Activated T-cell treated with anti-CD3 and anti-CD28 coated beads, Interleukin-2, amount 50 U/mL, for 72 hours (primary cell): ENCODE data around the gene MPI. TPM values are rescaled to one million over a fixed set of nuclear protein-coding genes. Genes with fewer than 3 reads are reported as not detected.
"Not testable (repeated sequence)": the region's sequence is repeated elsewhere in the genome, so short reads cannot be mapped to it uniquely, and the experiment has no call there.

ENCODE experiments used
- ATAC-seq, 2 donors: fragments of 150-1000 bp; cut with Tn5 transposase; replicated peaks in 1 of 2; 2 replicates each; pipeline ENCODE4 v1.10.0; 2021; ENCODE audit warnings: moderate library complexity in 2 of 2, mild to moderate bottlenecking in 1 of 2
- DNase-seq, 2 donors: peaks; one replicate each; pipeline ENCODE4 v3.0.0; 2021 to 2022; ENCODE audit warnings: mixed read lengths in 1 of 2
- H3K27ac Mint-ChIP-seq: one replicate; pipeline ENCODE4 v1.8.0; 2022; ENCODE audit warnings: mild to moderate bottlenecking, moderate library complexity, mixed read lengths
- H3K27me3 Mint-ChIP-seq: one replicate; pipeline ENCODE4 v1.8.0; 2022; ENCODE audit warnings: low read depth, mixed read lengths
- H3K36me3 Mint-ChIP-seq, 2 donors: one replicate each; pipeline ENCODE4 v1.8.0; 2022; ENCODE audit warnings: mixed read lengths in 2 of 2, mild to moderate bottlenecking in 1 of 2; ENCODE audit not compliant: insufficient read depth in 2 of 2
- H3K4me1 Mint-ChIP-seq: one replicate; pipeline ENCODE4 v1.8.0; 2022; ENCODE audit warnings: low read depth, mixed read lengths
- H3K4me3 Mint-ChIP-seq, 2 donors: one replicate each; pipeline ENCODE4 v1.8.0; 2022; ENCODE audit warnings: mild to moderate bottlenecking in 2 of 2, mixed read lengths in 2 of 2, moderate library complexity in 2 of 2
- H3K9me3 Mint-ChIP-seq, 2 donors: one replicate each; pipeline ENCODE4 v1.8.0; 2022; ENCODE audit warnings: mixed read lengths in 2 of 2
- total RNA-seq, 2 donors: library from RNA; stranded (reverse); gene quantifications; one replicate each; pipeline ENCODE4 v1.2.3, GENCODE V29; 2022

MPI gene
- total RNA-seq, 2 donors from 2014 or later, result 29.6 to 32.1 TPM

DNA sequence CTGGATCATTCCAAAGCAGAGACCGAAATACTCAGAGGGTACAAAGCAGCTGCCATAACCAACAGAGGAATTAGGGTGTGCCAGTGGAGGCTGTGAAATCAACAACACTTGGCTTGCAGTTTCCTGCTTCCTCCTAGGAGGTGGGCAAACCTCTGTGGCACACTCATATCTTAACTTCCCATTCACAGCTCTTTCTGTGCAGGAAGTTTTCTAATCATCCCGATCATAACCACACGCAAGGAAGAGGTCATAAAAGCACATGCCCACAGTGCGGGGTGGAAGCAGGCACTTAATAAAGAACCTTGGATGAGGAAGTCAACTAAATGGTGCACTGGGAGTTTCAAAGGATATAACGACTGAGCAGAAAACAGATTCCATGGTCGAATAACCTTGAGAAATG is 21.8 kb upstream of the MPI start:
- H3K36me3 Mint-ChIP-seq, result peaks cover 10 to 12% of the 10 kb centered on the region in 2 donors
- no peaks in the 10 kb centered on the region for H3K9me3 Mint-ChIP-seq
- peak overlapping the region; percentile 68 for H3K27ac Mint-ChIP-seq
- no peak for ATAC-seq
- H3K4me3 Mint-ChIP-seq, result peak overlapping the region; percentile 66 to 74
- H3K4me1 Mint-ChIP-seq, result peaks cover 90% of the 10 kb centered on the region
- no peaks in the 10 kb centered on the region for H3K27me3 Mint-ChIP-seq
- no peak for DNase-seq

DNA sequence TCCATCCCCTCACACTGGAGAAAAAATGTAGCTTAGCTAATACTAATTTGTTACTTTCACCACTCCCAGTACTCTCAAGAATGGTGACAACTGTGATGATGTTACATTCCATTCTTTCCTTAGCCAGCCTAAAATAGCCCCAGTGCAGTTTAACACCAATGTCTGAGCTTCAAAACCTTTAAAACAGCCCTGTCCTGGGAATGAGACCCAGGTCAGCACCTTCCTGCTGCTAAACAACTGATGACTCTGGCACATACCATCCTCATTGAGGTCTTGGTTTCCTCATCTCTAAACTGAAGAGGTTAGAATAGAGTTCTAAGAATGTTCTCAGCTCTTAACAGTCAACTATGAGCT is 20.5 kb upstream of the MPI start:
- Mint-ChIP-seq H3K27me3 (no peaks in the 10 kb centered on the region), H3K4me1 (peaks cover 89% of the 10 kb centered on the region), H3K27ac (peak overlapping the region; percentile 94), H3K4me3 (peak overlapping the region; percentile 95 to 100), H3K9me3 (no peaks in the 10 kb centered on the region), H3K36me3 (peaks cover 10 to 12% of the 10 kb centered on the region in 2 donors)
- ATAC-seq (peak in 1 of 2 donors; percentile 28), DNase-seq (no peak)

DNA sequence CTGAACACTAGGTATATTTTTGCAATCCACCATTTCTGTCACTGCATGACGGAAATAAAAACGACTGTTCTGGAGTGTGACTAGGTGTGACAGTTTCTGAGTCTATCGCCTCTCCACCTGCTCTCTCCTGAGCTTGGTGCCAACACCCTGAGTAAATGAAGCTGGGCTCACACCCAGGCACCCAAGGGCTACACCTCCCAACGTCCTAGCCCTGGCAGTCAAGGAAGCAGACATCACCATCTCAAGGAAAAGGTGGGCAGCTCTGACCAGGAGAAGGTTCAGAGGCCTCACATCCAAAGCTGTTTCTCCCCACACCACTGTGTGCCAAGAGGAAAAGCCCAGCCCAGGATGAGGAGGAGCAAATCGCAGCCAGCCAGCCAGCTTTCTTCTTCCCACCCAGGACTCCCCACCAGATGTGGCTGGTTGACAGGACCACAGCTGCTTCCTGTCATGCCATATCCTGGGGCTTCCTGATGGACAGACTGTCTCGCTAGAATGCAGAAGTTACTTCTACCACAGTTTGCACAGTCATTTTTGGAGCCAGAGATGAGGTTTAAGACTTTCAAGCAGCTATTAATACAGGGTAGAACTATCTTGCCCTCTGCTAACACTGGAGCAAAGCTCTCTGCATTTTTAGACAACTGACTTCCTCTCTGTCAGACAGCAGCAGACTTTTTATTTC is 20.0 kb upstream of the MPI start:
- peaks cover 86% of the 10 kb centered on the region for H3K4me1 Mint-ChIP-seq
- no peaks in the 10 kb centered on the region for H3K9me3 Mint-ChIP-seq
- H3K27me3 Mint-ChIP-seq, result no peaks in the 10 kb centered on the region
- H3K4me3 Mint-ChIP-seq, result peak overlapping the region; percentile 95 to 100
- peak overlapping the region; percentile 94 for H3K27ac Mint-ChIP-seq
- peak; percentile 66 to 67 for DNase-seq
- ATAC-seq, result peak; percentile 64 to 68
- H3K36me3 Mint-ChIP-seq, result peaks cover 10 to 12% of the 10 kb centered on the region in 2 donors

DNA sequence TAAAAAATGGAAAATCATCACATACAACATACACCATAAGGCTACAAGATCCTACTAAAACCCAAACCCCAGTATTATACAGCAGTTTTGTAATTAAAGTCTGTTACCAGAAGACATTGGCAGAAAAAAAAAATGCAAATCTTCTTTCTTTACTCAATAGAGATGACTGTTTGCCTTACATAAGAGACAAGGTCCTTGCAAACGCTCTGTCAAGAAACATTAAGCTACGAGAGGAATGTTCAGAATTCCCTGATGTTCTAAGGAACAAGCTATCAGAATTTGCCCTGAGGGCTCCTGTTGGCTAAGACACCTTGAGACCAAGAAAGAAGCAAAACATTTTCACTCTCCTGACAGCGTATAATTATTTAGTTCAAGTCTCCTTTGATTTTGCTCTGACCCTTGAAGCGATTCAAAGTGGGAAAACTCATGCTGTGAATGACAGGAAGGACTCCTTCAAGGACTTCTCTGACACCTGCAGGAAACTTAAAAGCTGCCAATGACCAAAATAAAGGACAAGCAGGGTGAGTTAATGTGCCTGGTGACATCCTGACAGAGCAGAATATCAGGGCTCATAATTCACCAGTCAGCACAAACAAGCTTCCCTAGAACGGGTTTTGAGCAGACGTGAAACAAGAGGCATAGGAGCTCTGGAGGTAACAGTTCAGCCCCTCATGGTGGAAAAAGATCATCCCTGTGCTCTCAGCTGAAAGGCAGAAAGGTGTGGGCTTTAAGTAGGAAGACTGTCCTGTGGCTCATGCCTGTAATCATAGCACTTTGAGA is 19.2 kb upstream of the MPI start:
- H3K36me3 Mint-ChIP-seq, result peaks cover 10 to 12% of the 10 kb centered on the region in 2 donors
- no peaks in the 10 kb centered on the region for H3K27me3 Mint-ChIP-seq
- peak overlapping the region; percentile 94 for H3K27ac Mint-ChIP-seq
- ATAC-seq (no peak), DNase-seq (no peak)
- H3K9me3 Mint-ChIP-seq, result peaks cover 0 to 2% of the 10 kb centered on the region in 2 donors
- H3K4me1 Mint-ChIP-seq, result peaks cover 82% of the 10 kb centered on the region
- peak overlapping the region; percentile 95 to 100 for H3K4me3 Mint-ChIP-seq

DNA sequence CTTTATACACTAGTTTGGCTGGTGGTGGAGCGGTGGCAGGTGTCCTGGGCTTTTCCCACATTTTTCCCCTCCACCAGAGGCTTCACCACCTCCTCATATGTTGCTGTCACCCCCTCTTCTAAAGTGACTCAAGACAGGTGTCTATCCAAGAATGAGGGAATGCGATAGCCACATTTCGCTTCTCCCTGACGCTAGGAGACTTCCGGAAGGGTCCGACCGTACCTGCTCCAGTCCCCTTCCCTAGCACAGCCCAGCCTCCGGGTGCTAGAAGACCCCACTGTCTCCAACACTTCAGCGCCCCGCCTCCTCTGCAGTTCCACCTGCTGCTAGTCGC is 17.2 kb upstream of the MPI start:
- Mint-ChIP-seq H3K4me1 (peaks cover 62% of the 10 kb centered on the region), H3K4me3 (peak overlapping the region; percentile 95 to 100), H3K27me3 (no peaks in the 10 kb centered on the region), H3K36me3 (peaks cover 10 to 12% of the 10 kb centered on the region in 2 donors), H3K9me3 (peaks cover 0 to 2% of the 10 kb centered on the region in 2 donors), H3K27ac (peak overlapping the region; percentile 89)
- ATAC-seq (no peak), DNase-seq (no peak)

DNA sequence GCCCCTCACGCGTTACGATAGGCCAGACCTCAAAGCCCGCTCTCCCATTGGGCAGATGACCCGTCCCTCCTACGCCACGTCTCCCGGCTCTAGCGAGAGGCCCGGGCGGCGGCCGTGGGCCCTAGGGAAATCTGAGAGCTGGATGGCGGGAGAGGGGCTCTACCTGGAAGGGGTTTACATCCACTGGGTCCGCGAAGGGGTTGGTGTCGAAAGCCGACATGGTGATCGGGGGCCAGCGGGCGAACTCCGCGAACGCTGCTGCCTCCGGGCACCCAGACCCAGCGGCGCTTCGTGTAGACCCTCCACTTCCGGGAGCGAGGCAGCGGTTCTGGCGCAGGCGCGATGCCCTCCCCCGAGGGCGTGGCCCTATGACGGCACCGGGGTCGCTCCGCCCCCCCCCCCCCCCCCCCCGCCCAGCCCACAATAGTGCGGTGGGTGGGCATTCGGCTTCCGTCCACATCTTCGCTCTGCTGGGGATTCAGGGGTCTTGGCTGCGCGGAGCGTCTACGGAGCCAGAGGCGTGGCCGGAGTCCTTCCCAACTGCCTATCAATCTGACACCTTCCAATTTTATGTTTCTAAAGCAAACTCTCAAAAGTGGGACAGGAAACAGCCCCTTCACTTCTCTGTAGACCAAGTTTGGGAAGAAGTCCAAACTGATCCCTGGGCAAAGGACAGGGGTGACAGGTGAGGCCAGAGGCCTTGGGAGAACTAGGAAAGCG is 16.6 kb upstream of the MPI start, which contains the start of gene SCAMP2:
SCAMP2 (minus strand) TSS at position 330 of the 720 bp plus-strand sequence; CDS start at position 220, 110 bp downstream.
- H3K9me3 Mint-ChIP-seq, result peaks cover 0 to 2% of the 10 kb centered on the region in 2 donors
- H3K27ac Mint-ChIP-seq, result peak within 1 kb of the TSS; percentile 89
- peaks cover 56% of the 10 kb centered on the region for H3K4me1 Mint-ChIP-seq
- peak; percentile 91 to 95 for DNase-seq
- H3K4me3 Mint-ChIP-seq, result peak within 1 kb of the TSS; percentile 95 to 100
- peak; percentile 85 to 89 for ATAC-seq
- H3K36me3 Mint-ChIP-seq, result peaks cover 8% of the 10 kb centered on the region in 2 donors
- H3K27me3 Mint-ChIP-seq, result no peaks in the 10 kb centered on the region

DNA sequence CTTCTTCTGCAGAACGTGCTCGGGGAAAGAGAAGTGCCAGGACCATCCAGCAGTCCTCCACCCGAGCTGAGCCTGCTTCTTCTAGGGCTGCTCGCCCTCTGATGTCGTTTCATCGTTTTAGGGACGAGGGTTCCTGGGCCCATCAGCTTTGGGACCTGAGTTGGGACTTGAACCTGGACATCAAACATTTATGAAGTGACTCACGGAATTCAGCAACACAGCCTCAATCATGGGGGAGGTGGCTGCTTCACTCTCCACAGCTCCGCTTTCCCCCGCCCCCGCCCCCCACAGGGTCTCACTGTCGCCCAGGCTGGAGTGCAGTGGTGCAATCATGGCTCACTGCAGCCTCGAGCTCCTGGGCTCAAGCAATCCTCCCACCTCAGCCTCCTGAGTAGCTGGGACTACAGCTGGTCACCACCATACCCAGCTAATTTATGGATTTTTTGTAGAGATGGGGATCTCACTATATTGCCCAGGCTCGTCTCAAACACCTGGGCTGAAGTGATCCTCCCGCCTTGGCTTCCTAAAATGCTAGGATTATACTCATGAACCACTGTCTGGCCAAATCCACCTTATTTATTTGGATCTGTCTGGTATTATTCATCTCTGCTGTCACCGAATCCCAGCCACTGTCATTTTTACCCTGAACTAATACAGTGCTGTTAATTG is 16.0 kb upstream of the MPI start:
- ATAC-seq, result no peak
- peak overlapping the region; percentile 95 to 100 for H3K4me3 Mint-ChIP-seq
- H3K36me3 Mint-ChIP-seq, result peaks cover 8% of the 10 kb centered on the region in 2 donors
- H3K27me3 Mint-ChIP-seq, result no peaks in the 10 kb centered on the region
- H3K27ac Mint-ChIP-seq, result peak overlapping the region; percentile 11
- DNase-seq, result peak in 1 of 2 donors; percentile 32
- H3K4me1 Mint-ChIP-seq, result peaks cover 49% of the 10 kb centered on the region
- peaks cover 0 to 2% of the 10 kb centered on the region in 2 donors for H3K9me3 Mint-ChIP-seq

DNA sequence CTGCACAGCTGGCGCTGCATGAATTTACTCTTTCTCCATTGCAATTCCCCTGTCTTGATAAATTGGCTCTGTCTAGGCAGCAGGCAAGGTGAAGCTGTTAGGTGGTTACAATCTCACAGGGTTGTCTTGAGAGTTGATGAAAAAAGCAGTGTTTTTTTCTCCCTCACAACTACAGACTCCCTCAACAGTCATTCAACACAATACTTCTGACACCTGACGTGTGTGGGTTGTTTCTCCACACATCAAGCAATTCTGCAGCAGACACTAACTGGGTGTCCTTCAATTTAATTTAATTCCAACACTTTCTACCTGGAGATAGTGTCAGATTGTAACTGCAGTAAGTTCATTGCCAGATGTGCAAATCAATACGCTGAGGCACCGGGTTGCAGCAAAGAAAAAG is 11.6 kb upstream of the MPI start:
- ATAC-seq, result no peak
- H3K27ac Mint-ChIP-seq, result no peak overlapping the region
- no peak overlapping the region for H3K4me3 Mint-ChIP-seq
- H3K9me3 Mint-ChIP-seq, result peaks cover 0 to 2% of the 10 kb centered on the region in 2 donors
- no peak for DNase-seq
- no peaks in the 10 kb centered on the region for H3K27me3 Mint-ChIP-seq
- H3K4me1 Mint-ChIP-seq, result peaks cover 11% of the 10 kb centered on the region
- H3K36me3 Mint-ChIP-seq, result no peaks in the 10 kb centered on the region

DNA sequence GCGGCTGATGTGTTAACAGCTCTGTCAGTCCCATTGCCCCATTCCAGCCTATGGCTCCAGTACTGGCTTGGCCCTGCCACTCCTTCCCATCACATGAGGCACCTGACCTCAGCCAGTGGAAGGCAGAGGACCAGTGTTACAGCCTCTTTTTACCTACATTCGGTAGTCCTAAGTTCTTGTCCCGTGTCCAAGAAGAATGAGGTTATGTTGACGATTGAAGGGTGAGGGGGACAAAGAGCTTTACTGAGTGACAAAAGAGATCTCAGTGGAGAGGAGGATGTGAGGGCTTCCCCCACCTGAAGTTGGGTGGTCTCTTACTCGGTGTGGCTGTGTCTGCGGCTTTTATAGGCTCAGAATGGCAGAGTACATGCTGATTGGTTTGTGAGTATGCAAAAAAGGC is 7.3 kb upstream of the MPI start:
- no peak for ATAC-seq

DNA sequence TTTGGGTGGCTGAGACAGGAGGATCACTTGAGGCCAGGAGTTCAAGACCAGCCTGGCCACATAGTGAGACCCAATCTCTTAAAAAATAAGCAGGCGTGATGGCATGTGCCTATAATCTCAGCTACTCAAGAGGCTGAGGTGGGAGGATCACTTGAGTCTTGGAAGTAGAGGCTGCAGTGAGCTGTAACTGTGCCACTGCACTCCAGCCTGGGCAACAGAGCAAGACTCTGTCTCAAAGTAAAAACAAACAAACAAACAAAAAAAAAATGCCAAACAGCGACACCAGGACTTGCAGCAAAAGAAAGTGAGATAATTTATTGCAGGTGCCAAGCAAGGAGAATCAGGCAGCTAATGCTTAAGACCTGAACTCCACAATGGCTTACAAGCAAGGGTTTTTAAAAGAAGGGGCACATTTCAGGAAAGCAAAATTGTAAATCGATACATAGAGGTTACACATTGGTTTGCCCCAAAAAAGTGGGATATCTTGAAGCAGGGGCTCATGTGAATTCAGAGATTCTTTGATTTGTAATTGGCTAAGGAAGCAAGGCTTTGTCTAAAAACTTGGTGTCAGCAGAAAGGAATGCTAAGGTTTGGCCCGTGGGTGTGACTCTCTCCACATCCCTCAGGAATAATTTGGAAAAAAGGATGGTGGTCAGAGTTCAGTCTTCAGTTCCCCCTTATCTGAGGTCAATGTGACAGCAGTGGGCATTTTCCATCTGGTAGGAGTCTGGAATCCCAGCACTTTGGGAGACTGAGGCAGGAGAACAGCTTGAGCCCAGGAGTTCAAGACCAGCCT is 5.2 kb upstream of the MPI start:
- ATAC-seq, result no peak
- Mint-ChIP-seq H3K4me1 (peaks cover 12% of the 10 kb centered on the region), H3K27me3 (no peaks in the 10 kb centered on the region), H3K27ac (no peak overlapping the region), H3K36me3 (no peaks in the 10 kb centered on the region), H3K4me3 (no peak overlapping the region), H3K9me3 (no peaks in the 10 kb centered on the region)
- no peak for DNase-seq

More for the DNA sequence above, 7.3 kb upstream of the MPI start:
- H3K9me3 Mint-ChIP-seq, result no peaks in the 10 kb centered on the region
- H3K4me3 Mint-ChIP-seq, result no peak overlapping the region
- no peak overlapping the region for H3K27ac Mint-ChIP-seq
- DNase-seq, result no peak
- no peaks in the 10 kb centered on the region for H3K4me1 Mint-ChIP-seq
- no peaks in the 10 kb centered on the region for H3K36me3 Mint-ChIP-seq
- H3K27me3 Mint-ChIP-seq, result no peaks in the 10 kb centered on the region

DNA sequence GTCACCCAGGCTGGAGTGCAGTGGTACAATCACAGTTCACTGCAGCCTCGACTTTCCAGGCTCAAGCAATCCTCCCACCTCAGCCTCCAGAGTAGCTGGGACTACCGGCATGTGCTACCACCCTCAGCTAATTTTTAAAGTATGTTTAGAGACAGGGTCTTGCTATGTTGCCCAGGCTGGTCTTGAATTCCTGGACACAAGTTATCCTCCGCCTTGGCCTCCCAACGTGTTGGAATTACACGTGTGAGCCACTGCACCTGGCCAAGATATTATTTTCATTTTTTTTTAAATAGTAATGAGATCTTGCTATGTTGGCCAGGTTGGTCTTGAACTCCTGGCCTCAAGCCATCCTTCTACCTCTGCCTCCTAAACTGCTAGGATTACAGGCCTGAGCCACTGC is 4.4 kb upstream of the MPI start:
- Mint-ChIP-seq H3K36me3 (no peaks in the 10 kb centered on the region), H3K4me3 (no peak overlapping the region), H3K27ac (no peak overlapping the region), H3K4me1 (peaks cover 20% of the 10 kb centered on the region), H3K27me3 (no peaks in the 10 kb centered on the region), H3K9me3 (no peaks in the 10 kb centered on the region)
- ATAC-seq (no peak), DNase-seq (no peak)

DNA sequence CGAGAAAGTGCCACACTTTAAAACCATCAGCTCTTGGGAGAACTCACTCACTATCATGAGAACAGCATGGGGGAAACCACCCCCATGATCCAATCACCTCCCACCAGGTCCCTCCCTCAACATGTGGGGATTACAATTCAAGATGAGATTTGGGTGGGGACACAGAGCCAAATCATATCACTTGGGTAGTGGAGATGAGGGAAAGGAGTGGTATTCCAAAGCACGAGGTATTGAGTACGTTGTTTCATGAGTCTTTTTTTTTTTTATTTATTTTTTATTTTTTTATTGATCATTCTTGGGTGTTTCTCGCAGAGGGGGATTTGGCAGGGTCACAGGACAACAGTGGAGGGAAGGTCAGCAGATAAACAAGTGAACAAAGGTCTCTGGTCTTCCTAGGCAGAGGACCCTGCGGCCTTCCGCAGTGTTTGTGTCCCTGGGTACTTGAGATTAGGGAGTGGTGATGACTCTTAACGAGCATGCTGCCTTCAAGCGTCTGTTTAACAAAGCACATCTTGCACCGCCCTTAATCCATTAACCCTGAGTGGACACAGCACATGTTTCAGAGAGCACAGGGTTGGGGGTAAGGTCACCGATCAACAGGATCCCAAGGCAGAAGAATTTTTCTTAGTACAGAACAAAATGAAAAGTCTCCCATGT is 2.2 kb upstream of the MPI start:
- H3K27ac Mint-ChIP-seq, H3K36me3 Mint-ChIP-seq, H3K27me3 Mint-ChIP-seq, H3K9me3 Mint-ChIP-seq, ATAC-seq, DNase-seq, H3K4me3 Mint-ChIP-seq: not testable (repeated sequence)
- H3K4me1 Mint-ChIP-seq, result peaks cover 38% of the 10 kb centered on the region
